ENCODE measurements around the gene TTC24.

DNA sequence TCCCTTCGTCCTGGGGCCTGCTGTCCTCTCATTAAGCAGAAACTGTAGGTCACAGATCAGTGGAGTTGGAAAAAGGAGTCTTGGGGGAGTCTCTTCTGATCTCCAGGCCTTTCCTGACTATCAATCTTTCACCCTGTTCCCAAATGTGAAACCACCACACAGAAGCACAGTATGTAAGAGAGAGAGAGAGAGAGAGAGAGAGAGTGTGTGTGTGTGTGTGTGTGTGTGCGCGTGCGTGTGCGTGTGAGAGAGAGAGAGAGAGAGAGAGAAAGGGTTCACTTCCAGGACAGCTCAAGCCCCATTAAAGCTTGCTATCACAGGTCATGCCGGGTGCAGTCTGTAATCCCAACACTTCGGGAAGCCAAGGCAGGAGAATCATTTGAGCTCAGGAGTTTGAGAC lies 1.5 kb upstream of the TTC24 start:
- TF ChIP-seq, protein P1, sequence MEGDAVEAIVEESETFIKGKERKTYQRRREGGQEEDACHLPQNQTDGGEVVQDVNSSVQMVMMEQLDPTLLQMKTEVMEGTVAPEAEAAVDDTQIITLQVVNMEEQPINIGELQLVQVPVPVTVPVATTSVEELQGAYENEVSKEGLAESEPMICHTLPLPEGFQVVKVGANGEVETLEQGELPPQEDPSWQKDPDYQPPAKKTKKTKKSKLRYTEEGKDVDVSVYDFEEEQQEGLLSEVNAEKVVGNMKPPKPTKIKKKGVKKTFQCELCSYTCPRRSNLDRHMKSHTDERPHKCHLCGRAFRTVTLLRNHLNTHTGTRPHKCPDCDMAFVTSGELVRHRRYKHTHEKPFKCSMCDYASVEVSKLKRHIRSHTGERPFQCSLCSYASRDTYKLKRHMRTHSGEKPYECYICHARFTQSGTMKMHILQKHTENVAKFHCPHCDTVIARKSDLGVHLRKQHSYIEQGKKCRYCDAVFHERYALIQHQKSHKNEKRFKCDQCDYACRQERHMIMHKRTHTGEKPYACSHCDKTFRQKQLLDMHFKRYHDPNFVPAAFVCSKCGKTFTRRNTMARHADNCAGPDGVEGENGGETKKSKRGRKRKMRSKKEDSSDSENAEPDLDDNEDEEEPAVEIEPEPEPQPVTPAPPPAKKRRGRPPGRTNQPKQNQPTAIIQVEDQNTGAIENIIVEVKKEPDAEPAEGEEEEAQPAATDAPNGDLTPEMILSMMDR (IDR thresholded peaks at IDR 0.05): no peak
- TF ChIP-seq POLR2A (IDR thresholded peaks at IDR 0.05): no peak
